ENCODE data around the gene GRM8. TPM values are rescaled to one million over a fixed set of nuclear protein-coding genes. Genes with fewer than 3 reads are reported as not detected.

The GRM8 gene
- total RNA-seq, 1 donor from 2014 or later = not detected

DNA sequence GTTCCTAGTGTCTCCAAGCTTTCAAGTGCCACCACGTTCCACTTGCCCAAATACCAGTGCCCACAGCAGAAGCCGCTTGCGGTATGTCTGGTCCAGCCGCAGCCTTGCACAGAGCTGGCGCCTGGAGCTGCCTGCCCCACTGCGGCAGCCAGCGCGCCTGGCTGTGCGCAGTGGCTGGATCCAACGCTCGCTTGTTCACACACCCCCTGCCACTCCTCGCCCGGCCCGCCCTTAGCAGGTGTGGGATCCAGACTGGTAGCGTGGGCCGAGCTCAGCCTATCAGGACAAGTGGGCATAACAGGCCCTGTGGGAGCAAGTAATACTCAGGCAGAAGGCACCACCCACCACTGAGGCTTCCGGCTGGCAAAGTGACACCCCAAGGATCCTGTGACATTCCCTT is 294.4 kb downstream of the GRM8 start:
- TF ChIP-seq CTCF (conservative IDR thresholded peaks at IDR 0.05; ENCODE audit: low read depth, low read length) = no peak
- no peak overlapping the region for H3K4me3 ChIP-seq (ENCODE audit: low read depth, low read length)

DNA sequence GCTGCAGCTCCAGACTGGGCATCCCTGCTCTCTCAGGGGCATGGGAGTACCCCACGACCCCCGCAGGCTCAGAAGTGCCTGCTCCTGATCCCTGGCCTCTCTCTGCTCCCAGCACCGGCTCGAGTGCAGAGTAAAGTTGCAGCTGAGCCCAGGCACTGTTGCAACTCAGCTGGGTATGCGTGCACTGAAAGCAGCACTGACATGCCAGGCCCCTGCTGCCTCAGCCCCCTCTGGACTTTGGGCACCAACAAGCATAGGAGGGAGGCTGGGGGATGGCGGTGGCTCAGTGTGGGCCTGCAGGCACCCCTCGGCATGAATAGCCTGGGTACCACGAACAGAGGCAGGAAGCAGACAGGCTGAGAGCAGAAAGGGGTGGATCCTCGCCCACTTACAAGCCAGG is 295.3 kb downstream of the GRM8 start:
- no peak for DNase-seq (ENCODE audit: low read depth)
- H3K4me3 ChIP-seq (ENCODE audit: low read depth, low read length) = no peak overlapping the region
- no peak for TF ChIP-seq CTCF (conservative IDR thresholded peaks at IDR 0.05; ENCODE audit: low read depth, low read length)

More for the DNA sequence above, 294.4 kb downstream of the GRM8 start:
- no peak for DNase-seq (ENCODE audit: low read depth)

GRCh38 chr7:126953461-126953860 is 299.3 kb downstream of the GRM8 start:
- peak; percentile 30 for DNase-seq (ENCODE audit: low read depth)
- H3K4me3 ChIP-seq (ENCODE audit: low read depth, low read length) = no peak overlapping the region
- no peak for TF ChIP-seq CTCF (conservative IDR thresholded peaks at IDR 0.05; ENCODE audit: low read depth, low read length)

- no peak for TF ChIP-seq CTCF (conservative IDR thresholded peaks at IDR 0.05; ENCODE audit: low read depth, low read length)
- no peak overlapping the region for H3K4me3 ChIP-seq (ENCODE audit: low read depth, low read length)
- DNase-seq (ENCODE audit: low read depth) = no peak
These were observed 304.1 kb downstream of the GRM8 start for GRCh38 chr7:126948664-126949063.

GRCh38 chr7:126940723-126941307 is 311.9 kb downstream of the GRM8 start:
- H3K4me3 ChIP-seq (ENCODE audit: low read depth, low read length) = no peak overlapping the region
- TF ChIP-seq CTCF (conservative IDR thresholded peaks at IDR 0.05; ENCODE audit: low read depth, low read length) = no peak
- DNase-seq (ENCODE audit: low read depth) = peak; percentile 61

- DNase-seq (ENCODE audit: low read depth) = peak; percentile 70
- TF ChIP-seq CTCF (conservative IDR thresholded peaks at IDR 0.05; ENCODE audit: low read depth, low read length) = no peak
- H3K4me3 ChIP-seq (ENCODE audit: low read depth, low read length) = no peak overlapping the region
These were observed 315.6 kb downstream of the GRM8 start for GRCh38 chr7:126937171-126937570.

DNA sequence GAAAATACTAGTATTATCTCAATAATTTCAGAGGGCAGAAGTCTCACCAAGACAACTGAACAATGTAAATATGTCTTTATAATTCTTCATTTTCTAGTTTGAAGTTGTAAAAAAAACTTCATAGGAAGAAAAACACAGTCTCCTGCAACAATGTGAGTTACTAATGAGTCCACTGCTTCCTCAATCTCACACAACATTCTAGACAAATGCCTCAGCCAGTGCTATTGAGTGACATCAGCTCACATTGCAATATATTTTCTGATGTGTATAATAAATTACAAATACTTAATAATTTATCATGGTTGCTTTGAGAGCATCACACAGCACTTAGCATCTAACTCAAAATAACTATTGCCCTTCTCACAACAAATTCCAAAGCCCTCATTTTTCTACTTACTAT is 321.2 kb downstream of the GRM8 start:
- H3K4me3 ChIP-seq (ENCODE audit: low read depth, low read length) = no peak overlapping the region
- DNase-seq (ENCODE audit: low read depth) = no peak
- TF ChIP-seq CTCF (conservative IDR thresholded peaks at IDR 0.05; ENCODE audit: low read depth, low read length) = no peak
